AG09319 (cell line): ENCODE data around the gene SEMA3C.

Experiments
- DNase-seq: peaks from one replicate; pipeline ENCODE4 v3.0.0-alpha.2; 2010; ENCODE audit warnings: low read depth; ENCODE audit errors: extremely low read depth
- TF ChIP-seq, protein P1 (sequence below): IDR thresholded peaks from 2 replicates; pipeline ENCODE4 v1.5.1; 2011; ENCODE audit warnings: low read depth, mild to moderate bottlenecking, inconsistent platforms, low read length, moderate library complexity

The SEMA3C gene

DNA sequence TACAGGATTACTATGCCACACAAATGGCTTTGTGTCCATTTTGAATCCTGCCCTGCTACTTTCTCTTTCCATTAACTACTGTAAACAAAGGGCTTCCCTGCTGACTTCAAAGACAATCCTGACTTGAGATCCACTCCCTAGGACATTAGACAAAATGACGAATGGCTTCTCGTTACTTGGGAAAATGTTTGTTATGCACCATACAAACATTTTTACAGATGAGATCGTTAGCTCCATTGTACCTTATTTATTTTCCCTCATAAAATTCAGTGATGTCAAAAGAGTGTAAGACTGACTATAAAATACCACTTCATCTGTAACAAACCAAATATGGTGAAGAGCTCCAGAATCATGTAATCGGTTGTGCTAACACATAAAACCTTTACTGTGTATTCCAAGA lies 158.6 kb downstream of the SEMA3C start:
- TF ChIP-seq, protein P1, sequence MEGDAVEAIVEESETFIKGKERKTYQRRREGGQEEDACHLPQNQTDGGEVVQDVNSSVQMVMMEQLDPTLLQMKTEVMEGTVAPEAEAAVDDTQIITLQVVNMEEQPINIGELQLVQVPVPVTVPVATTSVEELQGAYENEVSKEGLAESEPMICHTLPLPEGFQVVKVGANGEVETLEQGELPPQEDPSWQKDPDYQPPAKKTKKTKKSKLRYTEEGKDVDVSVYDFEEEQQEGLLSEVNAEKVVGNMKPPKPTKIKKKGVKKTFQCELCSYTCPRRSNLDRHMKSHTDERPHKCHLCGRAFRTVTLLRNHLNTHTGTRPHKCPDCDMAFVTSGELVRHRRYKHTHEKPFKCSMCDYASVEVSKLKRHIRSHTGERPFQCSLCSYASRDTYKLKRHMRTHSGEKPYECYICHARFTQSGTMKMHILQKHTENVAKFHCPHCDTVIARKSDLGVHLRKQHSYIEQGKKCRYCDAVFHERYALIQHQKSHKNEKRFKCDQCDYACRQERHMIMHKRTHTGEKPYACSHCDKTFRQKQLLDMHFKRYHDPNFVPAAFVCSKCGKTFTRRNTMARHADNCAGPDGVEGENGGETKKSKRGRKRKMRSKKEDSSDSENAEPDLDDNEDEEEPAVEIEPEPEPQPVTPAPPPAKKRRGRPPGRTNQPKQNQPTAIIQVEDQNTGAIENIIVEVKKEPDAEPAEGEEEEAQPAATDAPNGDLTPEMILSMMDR, result no peak
- DNase-seq, result no peak

DNA sequence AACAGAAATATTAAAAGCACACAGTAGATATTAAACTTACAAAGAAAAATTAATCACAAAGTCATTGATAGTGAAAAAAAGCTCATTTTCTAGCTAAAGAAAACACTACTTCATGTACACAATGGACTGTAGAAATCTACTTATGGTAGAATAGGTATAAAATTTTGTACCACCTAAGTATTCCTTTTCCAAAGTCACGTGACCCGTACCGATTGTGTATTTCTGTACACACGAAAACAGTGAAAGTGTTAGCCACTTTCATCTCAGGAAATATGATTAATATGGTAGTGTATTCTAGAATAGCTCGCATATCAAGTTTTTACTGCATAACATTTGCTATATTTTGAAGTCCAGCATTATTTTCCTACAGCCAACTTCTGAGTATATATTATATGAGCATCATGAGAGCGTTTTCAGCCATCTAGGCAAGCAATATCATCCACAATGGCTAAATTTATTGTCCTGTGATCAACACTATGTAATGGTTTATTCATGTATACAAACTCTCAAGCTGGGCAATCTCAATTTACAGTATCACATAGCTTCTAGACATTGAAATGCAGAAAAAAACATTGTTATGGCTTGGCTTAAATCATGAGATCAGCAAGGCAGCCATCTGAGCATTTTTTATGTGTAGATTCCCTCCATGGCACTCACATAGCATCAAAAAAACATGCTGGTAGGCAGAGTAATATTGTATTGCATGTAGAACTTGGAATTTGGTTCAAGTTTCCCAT lies 165.7 kb downstream of the SEMA3C start:
- TF ChIP-seq, protein P1, result no peak
- DNase-seq, result no peak

DNA sequence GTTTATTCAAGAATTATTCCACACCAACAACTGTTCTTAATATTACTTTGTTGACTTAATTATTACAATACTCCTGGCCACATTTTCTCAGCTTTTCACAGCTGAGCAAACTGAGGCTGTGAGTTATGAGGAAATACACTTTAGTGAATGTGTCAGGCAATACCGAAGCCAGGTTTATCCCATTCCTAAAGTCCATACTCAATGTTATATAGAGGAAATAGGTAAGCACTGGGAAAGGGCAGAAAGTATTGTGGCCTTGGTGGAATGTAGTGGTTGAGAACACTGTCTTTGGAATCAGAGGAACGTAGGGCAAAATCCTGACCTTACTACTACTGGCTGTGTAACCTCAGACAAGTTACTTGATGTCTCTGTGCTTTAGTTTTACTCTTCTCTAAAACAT lies 169.6 kb downstream of the SEMA3C start:
- TF ChIP-seq, protein P1, result no peak
- no peak for DNase-seq

DNA sequence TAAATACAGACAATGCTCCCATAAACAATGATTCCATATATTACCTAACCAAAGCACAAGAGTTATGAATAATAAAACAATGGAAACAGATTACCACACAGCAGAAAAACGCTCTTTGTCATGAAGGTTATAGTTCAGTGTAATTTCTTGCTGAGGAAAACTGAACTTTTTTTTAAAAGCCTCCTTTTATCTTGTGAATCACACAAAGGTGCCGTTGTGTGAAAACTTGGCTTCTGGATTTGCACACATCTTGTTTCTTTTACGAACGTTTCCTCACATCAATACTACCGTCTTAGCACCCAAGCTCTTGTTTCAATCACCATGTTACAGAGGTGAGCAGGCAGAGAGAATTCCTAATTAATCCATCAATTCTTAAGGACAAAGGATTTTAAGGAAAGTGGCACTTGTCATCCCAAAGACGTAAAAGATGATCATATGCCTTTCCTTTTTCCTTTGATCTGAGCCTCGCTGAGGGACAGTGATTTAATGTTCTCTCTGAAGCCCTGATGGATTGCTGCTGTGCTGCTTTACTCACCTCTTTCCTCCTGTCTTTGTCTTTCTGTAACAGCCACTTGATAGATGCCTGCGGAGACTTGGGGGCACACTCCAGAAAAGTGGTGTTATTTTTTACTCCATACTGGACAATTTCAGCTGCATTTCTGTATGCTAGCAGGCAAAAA lies 170.3 kb downstream of the SEMA3C start:
- DNase-seq, result no peak
- TF ChIP-seq, protein P1, result no peak

DNA sequence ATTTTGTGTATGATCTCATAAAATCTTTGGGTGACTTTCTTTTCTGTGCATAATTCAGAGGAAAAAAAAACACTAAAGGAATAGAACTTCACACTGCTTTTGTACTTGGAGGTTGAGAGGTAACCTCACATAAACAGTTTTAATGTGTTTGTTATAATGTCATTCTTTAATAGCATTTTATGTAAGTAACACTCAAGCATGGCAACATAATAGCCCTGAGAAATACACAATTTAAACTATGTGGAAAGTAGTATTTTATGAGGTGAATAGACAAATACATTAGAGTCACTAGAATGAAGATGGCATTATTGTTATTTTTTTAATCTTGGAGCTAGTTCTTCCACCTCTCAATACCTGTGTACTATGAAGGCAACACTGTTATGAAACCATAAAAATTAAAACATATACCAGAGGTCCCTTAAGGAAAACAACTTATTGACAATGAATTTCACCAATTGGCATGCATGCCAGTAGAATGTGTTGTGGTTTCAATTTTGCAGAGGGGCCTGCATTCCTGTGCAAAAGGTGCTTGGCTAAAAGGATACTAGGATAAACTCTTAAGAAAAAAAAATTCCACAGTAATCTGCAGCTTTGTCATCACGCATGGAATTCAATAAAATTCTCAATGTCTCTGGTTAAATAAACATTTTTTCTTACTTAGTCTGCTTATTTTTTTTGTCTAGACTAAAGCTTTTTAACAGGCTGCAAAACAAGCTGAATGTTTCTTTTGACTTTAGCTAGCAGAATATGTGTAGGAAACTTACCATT lies 177.9 kb downstream of the SEMA3C start:
- TF ChIP-seq, protein P1, result no peak
- peak; percentile 11 for DNase-seq

DNA sequence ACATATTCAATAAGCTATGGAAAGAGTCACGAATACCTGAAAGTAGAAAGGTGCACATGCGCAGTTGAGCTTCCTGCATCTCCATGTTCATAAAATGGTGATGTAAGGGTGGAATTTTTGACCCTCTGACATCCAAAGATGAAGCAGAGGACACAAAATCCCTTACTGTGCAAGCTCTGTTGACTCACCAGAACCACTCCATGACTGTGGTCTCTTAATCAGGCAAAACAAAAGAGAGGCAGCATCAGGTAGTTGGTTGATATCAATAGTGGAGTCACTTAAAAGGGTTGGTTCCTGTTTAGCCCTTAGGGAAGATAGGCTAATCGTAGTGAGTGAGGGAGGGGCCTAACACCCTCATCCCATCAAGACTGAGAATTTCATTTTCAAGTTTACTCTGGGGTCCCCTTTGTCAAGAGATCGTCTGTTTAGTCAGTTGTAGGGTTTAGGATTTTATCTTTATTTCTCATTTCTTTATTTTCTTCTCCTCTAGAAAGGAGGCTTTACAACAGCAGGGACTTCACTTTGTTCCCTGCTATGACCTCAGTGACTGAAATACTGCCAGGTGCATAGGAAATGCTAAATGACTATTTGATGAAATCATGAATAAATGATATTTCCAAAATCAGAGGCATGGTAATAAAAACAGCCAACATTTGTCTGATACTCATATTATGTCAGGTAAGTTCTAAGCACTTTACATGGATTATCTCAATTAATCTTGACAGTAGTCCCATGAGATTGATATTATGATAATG lies 182.3 kb downstream of the SEMA3C start:
- DNase-seq, result no peak
- TF ChIP-seq, protein P1, result no peak
